IgD-negative memory B cell (primary cell): ENCODE results near the gene METTL17. TPM values are rescaled to one million over a fixed set of nuclear protein-coding genes. Genes with fewer than 3 reads are reported as not detected.

Source experiments
- H3K27ac Mint-ChIP-seq, 3 donors: one replicate each; pipeline ENCODE4 v1.8.0; 2020 to 2022; ENCODE audit warnings: mild to moderate bottlenecking in 3 of 3, mixed read lengths in 3 of 3, moderate library complexity in 1 of 3
- H3K27me3 Mint-ChIP-seq: one replicate; pipeline ENCODE4 v1.8.0; 2021; ENCODE audit warnings: mixed read lengths
- H3K36me3 Mint-ChIP-seq: one replicate; pipeline ENCODE4 v1.8.0; 2020; ENCODE audit warnings: mild to moderate bottlenecking, mixed read lengths
- H3K4me1 Mint-ChIP-seq, 3 donors: one replicate each; pipeline ENCODE4 v1.8.0; 2020 to 2022; ENCODE audit warnings: mixed read lengths in 3 of 3, mild to moderate bottlenecking in 1 of 3
- H3K4me3 Mint-ChIP-seq, 4 donors: one replicate each; pipeline ENCODE4 v1.8.0; 2020 to 2022; ENCODE audit warnings: mild to moderate bottlenecking in 4 of 4, mixed read lengths in 4 of 4, moderate library complexity in 3 of 4
- H3K9me3 Mint-ChIP-seq, 3 donors: one replicate each; pipeline ENCODE4 v1.8.0; 2020 to 2021; ENCODE audit warnings: mixed read lengths in 3 of 3, mild to moderate bottlenecking in 1 of 3
- polyA plus RNA-seq: library from polyadenylated mRNA; unstranded; fragments of 300-500 nt; fragmentation: Illumina TruSeq; gene quantifications from one replicate; pipeline ENCODE4 v1.2.3, GENCODE V29; 2021

METTL17 gene
- polyA plus RNA-seq, 1 donor from 2014 or later, result 40.6 TPM

DNA sequence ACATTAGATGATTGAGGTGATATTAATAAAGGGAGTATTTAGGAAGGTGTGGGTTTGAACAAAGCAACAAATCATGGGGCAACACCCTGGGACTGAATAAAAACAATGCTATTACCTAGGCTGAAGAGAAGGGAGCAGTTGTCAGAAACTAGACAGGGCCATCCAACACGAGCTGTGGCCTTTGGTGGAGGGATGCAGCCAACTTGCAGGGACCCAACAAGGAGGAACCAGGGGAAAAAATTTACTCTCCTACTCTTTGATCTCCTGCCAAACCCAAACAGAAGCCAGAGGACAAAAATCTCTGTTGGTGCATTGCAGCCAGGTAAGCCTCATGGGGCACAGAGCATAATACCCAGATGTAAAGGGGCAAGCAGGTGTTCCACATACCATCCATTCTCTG, 21.4 kb downstream of the METTL17 start:
- Mint-ChIP-seq H3K4me1 (no peaks in the 10 kb centered on the region), H3K36me3 (no peaks in the 10 kb centered on the region), H3K4me3 (no peak overlapping the region), H3K27me3 (peaks cover 2% of the 10 kb centered on the region), H3K9me3 (no peaks in the 10 kb centered on the region), H3K27ac (no peak overlapping the region)

DNA sequence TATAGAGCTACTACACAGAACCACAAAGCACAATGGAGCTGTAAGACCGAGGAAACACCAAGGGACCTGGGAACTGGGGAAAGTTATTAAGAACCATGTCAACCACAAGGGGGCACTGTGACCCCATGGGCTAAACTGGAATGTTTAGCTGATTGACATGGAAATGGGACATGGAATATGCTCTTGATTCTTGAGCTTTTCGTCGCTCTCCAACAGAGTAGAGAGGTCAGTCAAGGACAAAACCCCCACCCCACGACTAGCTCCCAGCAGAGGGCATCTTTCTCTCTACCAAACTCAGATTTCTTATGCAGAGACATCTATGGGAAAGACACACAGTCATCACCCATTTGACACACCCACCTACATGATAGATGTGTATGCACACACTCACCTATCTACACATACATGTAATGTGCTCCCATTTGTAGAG, 25.0 kb downstream of the METTL17 start:
- peaks cover 5% of the 10 kb centered on the region for H3K36me3 Mint-ChIP-seq
- H3K27ac Mint-ChIP-seq, result no peak overlapping the region
- no peak overlapping the region for H3K4me3 Mint-ChIP-seq
- no peaks in the 10 kb centered on the region for H3K4me1 Mint-ChIP-seq
- H3K9me3 Mint-ChIP-seq, result no peaks in the 10 kb centered on the region
- H3K27me3 Mint-ChIP-seq, result peaks cover 5% of the 10 kb centered on the region

DNA sequence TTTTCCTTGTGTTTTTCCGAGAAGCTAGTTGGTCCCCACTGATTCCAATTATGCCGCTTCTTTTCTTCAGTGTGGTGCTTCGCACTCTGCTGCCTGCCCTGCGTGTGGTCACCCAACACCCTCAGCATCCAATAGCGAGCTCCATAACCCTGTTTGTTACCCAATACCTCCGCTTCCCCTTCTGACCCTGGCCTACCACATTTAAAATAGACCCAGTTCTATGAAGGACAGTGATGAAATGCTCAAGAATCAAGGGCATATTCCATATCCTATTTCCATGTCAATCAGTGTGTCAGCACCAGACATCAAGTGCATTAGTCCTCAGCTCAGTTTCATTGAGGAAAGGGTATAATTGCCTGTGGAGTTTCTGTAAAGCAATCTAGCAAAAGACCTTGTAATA, 25.5 kb downstream of the METTL17 start:
- H3K27ac Mint-ChIP-seq, result no peak overlapping the region
- H3K27me3 Mint-ChIP-seq, result peaks cover 7% of the 10 kb centered on the region
- no peaks in the 10 kb centered on the region for H3K4me1 Mint-ChIP-seq

DNA sequence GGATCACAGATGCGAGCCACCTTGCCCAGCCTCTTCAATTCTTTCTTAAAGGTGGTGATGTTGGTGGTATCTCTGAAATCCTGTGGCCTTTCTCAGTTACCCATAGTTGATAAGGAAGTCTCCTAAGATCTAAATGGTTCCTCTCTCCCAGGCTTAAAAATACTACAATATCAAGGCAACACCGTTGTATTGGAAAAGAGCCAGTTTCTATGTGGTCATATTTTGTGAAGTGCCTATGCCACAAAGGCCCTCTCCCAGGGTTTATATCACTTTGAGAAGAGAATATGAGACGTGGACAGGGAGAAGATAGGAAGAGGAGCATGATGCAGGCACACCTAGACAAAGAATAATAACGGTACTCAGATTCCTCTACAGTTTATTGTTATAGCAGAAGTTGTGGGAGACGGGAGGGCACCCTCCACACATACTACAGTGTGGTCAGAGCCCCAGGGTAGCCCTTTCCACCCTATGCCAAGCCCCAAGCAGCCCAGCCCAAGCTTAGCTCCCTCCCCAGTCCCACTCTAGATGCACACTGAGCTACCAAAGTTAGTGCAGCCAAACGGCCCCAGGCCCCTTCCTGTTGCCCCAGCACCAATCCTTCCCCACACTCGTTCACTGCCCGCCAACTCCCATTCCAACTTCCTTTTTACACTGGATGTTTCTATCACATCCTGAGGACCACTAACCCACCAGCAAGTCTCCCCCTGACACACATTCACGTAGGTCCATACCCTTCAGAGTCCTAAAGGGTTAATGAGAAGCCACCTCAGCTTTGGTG, 26.8 kb downstream of the METTL17 start:
- H3K9me3 Mint-ChIP-seq, result no peaks in the 10 kb centered on the region
- no peak overlapping the region for H3K4me3 Mint-ChIP-seq
- H3K4me1 Mint-ChIP-seq, result no peaks in the 10 kb centered on the region
- H3K27ac Mint-ChIP-seq, result no peak overlapping the region
- peaks cover 11% of the 10 kb centered on the region for H3K27me3 Mint-ChIP-seq
- H3K36me3 Mint-ChIP-seq, result peaks cover 9% of the 10 kb centered on the region

More for the DNA sequence above, 25.5 kb downstream of the METTL17 start:
- Mint-ChIP-seq H3K9me3 (no peaks in the 10 kb centered on the region), H3K4me3 (no peak overlapping the region), H3K36me3 (peaks cover 5% of the 10 kb centered on the region)

DNA sequence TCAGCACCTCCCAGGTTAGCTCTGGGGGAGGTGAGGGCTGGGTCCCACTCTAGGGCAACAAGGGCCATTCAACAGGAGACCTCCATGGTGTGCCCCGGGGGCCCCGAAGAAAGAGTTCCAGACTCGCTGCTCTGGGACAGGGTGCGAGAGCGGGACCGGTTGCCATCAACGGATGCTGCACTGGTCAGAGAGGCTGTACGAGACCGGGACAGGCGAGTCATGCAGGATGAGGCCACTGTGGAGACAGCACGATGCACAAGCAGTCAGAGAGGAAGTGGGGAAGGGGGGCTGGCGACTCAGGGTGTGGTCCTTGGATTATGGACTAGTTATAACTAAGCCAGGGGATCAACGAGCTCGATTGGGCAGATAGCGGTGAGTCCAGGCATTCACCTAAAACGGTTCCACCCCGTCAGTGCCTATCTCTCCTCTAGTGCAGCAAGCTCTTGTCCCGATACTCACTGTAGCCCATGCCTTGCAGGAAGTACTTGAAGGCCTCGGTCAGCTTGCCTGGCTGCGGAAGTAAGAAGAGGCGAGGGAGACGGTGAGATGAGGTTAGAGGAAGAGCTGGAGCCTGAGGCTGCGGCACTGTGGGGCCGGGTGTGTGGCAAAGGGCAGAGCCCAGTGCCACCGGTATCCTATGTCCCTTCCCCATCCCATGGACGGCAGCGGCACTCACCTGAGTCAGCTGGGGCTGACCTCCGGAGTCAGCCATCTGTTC, 27.9 kb downstream of the METTL17 start:
- H3K4me3 Mint-ChIP-seq, result no peak overlapping the region
- H3K36me3 Mint-ChIP-seq, result peaks cover 14% of the 10 kb centered on the region
- no peaks in the 10 kb centered on the region for H3K9me3 Mint-ChIP-seq
- no peak overlapping the region for H3K27ac Mint-ChIP-seq
- peaks cover 0 to 4% (median under 1%) of the 10 kb centered on the region in 3 donors for H3K4me1 Mint-ChIP-seq
- H3K27me3 Mint-ChIP-seq, result peaks cover 16% of the 10 kb centered on the region

DNA sequence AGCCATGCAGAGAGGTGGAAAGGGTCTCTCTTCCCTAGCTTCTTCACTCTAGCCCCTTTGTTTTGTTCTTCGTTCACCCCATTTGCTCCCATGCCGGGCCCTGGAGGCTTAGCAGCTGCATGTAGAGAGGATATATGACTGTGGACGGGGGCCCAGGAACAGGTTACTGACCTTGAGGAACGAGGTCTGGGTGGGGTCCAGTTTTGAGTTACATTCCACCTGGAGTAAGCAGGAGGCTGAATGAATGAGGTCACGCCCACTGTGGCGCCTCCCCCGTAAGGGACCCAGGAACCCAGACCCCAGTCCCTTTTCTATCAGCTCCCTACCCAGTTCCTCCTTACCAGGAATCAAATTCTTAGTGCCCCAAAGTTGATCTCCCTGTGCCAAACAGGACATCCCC, 28.5 kb downstream of the METTL17 start:
- Mint-ChIP-seq H3K27ac (no peak overlapping the region), H3K27me3 (peaks cover 22% of the 10 kb centered on the region), H3K4me1 (peaks cover 0 to 4% (median 3%) of the 10 kb centered on the region in 3 donors), H3K36me3 (peaks cover 14% of the 10 kb centered on the region), H3K9me3 (no peaks in the 10 kb centered on the region), H3K4me3 (no peak overlapping the region)

DNA sequence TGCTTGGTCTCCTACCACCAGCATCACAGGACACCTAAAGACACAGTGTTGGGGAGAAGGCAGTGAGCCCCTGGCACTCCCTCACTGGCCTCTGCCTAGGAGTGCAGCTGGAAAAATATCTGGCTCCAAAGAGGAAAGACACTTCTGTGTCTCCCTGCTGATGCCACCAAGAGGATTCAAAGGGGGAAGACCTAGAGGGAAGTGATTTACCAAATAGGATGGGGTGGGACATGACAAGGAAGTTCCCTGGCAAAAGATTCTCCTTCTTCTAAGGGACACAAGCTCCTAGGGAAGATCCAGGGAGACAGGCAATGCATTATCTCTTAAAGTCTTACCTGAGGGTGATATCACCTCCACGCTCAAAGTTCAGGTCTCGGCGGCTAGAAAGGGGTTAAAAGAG, 29.0 kb downstream of the METTL17 start:
- Mint-ChIP-seq H3K36me3 (peaks cover 14% of the 10 kb centered on the region), H3K4me1 (peaks cover 0 to 4% (median 3%) of the 10 kb centered on the region in 3 donors), H3K4me3 (no peak overlapping the region), H3K9me3 (no peaks in the 10 kb centered on the region), H3K27me3 (peaks cover 23% of the 10 kb centered on the region), H3K27ac (no peak overlapping the region)

DNA sequence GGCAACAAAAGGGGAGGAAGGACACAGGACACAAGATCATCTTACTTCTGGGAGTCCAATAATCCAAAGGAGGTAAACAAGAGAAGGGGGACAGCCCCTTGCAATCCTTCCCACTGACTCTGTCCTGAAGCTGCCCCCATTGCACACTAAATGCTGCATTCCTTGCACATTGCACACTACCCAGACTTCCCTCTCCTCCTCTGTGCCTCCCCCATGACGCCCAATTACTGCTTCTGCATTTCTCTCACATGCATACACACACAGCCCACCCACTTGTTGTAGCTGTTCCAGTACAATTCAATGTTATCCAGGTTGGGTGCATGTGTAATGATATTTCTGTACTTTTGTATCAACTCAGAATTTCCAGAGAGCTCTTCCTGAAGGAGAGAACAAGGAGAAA, 29.6 kb downstream of the METTL17 start:
- H3K9me3 Mint-ChIP-seq, result no peaks in the 10 kb centered on the region
- peaks cover 0 to 8% (median 8%) of the 10 kb centered on the region in 3 donors for H3K4me1 Mint-ChIP-seq
- H3K36me3 Mint-ChIP-seq, result peaks cover 14% of the 10 kb centered on the region
- no peak overlapping the region for H3K27ac Mint-ChIP-seq
- no peak overlapping the region for H3K4me3 Mint-ChIP-seq
- H3K27me3 Mint-ChIP-seq, result peaks cover 24% of the 10 kb centered on the region

DNA sequence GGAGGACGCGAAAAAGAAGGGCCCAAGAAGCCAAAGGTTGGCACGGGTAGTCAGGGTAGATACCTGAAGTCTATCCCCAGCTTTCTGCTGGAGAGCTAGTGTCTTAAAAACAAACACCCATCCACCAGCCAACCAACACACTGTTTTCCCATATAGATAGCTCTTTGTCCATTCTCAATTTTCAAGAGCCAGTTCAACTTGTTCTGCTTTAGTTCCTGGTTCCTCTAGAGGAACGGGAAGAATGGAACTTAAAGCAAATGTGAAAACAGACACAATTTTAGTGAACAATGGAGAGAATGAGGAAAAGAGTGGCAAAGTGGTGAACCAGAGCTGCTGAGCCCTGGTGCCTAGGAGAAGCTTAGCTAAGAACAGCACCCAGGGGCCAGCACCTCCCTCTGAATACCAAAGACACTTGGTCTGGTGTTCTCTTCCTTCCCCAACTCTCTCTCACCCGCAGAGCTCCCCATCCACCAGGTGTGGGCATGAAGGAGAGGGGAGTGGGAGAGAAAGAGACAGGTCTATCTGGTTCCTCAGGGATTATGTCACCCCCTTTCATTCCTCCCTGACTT, 31.3 kb downstream of the METTL17 start:
- H3K27me3 Mint-ChIP-seq, result peaks cover 25% of the 10 kb centered on the region
- peaks cover 0 to 8% (median 8%) of the 10 kb centered on the region in 3 donors for H3K4me1 Mint-ChIP-seq
- H3K9me3 Mint-ChIP-seq, result no peaks in the 10 kb centered on the region
- peaks cover 14% of the 10 kb centered on the region for H3K36me3 Mint-ChIP-seq
- peak overlapping the region in 1 of 4 donors; percentile 1 for H3K4me3 Mint-ChIP-seq
- H3K27ac Mint-ChIP-seq, result no peak overlapping the region

DNA sequence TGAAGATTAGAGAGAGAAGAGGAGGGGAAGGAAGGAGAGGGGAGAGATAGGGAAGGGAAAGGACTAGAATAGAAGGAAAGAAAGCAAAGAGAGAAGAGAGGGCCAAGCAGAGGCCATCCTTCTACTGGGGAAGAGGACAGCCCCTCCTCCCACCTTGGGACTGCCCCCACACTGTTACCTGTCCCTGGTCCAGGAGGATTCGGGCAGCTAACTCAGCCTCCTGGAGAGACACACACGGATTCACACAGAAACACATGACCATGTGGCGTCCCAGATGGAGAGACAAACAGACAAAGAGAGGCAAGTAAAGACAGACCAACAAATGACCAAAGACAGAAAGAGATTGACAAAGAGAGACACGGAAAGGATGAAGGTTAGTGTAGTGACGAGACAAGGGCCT, 32.9 kb downstream of the METTL17 start:
- H3K27ac Mint-ChIP-seq, result peak overlapping the region in 1 of 3 donors; percentile 1
- peaks cover 0 to 9% (median 8%) of the 10 kb centered on the region in 3 donors for H3K4me1 Mint-ChIP-seq
- H3K9me3 Mint-ChIP-seq, result no peaks in the 10 kb centered on the region
- peaks cover 22% of the 10 kb centered on the region for H3K27me3 Mint-ChIP-seq
- peaks cover 14% of the 10 kb centered on the region for H3K36me3 Mint-ChIP-seq
- peak overlapping the region in 2 of 4 donors; percentile 4 to 66 for H3K4me3 Mint-ChIP-seq

DNA sequence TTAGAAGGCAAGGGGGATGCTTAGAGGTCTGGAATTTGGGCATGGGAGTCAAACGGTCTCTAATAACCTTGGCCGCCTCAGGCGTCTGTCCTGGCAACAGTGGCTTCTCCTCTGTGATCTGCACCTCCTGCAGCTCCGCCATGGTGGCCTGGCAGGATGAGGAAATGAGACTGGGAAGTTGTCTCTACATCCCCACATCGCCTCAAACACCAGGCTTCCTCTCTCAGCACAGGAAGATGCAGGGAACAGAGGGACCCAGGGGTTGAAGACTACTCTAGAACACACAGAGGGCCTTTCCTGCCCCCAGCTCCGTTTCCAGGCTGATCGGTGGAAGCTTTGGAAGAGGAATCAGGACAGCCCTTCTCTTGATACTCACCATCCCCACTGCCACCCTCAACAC, 33.4 kb downstream of the METTL17 start:
- H3K27me3 Mint-ChIP-seq, result peaks cover 22% of the 10 kb centered on the region
- H3K4me1 Mint-ChIP-seq, result peaks cover 0 to 9% (median 8%) of the 10 kb centered on the region in 3 donors
- H3K27ac Mint-ChIP-seq, result peak overlapping the region in 2 of 3 donors; percentile 1 to 59

DNA sequence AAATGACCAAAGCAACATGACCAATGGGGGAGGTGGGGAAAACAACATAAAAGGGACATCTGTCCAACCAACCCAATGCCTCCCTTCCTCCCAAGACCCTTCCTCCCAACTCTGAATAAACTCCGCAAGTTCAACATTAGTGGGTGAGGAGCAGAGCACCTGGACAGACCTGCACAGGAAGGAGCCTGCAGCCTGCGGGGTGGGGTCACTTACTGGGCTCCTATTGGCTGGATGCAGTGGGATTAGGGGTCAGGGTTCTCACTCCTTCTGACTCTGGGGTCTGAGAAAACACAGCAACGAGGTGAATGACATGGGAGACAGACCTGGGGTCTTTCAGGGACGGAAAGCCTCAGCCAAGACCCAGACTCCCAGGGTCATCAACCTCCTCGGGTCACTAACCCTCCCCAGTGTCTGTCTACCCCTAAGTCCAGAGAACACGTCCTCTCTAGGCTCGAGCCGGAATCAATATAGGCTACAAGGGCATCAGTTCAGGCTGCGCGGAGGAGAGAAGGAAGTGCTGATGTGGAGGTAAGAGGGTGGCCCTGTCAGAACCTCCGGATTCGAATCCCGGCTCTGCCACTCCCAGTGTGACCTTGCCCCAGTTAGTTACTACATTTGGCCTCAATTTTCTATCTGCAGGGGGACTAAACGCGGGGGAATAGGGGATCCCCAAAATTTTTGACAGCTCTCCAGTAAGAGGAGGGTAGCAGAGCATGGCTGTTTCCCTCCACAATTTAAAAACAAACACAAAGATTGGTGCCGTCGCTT, 34.2 kb downstream of the METTL17 start:
- peaks cover 22% of the 10 kb centered on the region for H3K27me3 Mint-ChIP-seq
- peak overlapping the region in 2 of 3 donors; percentile 36 to 39 for H3K27ac Mint-ChIP-seq
- H3K36me3 Mint-ChIP-seq, result peaks cover 13% of the 10 kb centered on the region
- peak overlapping the region; percentile 83 to 91 (median 90) for H3K4me3 Mint-ChIP-seq
- no peaks in the 10 kb centered on the region for H3K9me3 Mint-ChIP-seq
- peaks cover 0 to 9% (median 8%) of the 10 kb centered on the region in 3 donors for H3K4me1 Mint-ChIP-seq

More for the DNA sequence above, 33.4 kb downstream of the METTL17 start:
- Mint-ChIP-seq H3K4me3 (peak overlapping the region in 3 of 4 donors; percentile 4 to 51 (median 44)), H3K36me3 (peaks cover 14% of the 10 kb centered on the region), H3K9me3 (no peaks in the 10 kb centered on the region)

DNA sequence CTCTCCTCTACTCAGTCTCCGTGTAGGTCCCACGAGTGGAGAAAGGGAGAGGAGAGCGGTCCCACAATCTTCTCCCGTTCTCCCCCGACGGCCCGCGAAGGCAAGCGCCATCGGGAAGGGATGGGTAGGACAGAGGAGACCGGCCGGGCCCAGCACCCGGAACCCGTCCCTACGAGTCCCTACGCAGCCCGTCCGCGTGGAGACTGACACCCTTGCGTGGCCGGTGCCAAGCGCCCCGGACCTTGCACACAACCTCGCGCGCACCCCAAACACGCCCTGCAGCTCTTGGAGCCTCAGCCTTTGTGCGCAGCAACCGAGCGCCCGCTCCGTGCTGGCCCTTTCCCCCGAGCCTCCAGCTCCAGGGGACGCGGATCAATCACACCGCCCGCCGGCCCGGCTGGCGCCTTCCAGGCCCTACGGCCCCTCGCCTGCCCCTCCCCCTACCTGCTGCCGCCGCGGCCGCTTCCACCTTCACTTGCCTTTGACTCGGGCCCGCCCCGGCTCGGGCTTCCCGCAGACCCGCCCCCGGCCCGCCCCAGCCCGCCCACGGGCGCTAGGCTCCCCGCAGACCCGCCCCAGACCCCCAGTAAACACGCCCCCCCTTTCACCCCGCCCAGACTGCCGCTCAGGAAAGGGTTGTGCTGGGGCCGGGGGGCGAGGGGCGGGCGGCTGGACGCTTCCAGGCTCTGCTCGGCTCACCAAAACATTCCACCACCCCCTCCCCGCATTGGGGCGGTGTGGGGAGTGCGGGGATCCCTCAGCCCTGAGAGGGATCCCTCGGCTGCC, 35.0 kb downstream of the METTL17 start, which contains the start of gene NDRG2:
TSS of gene NDRG2 (minus strand) at position 477 of the 786 bp plus-strand sequence. CDS start 1,746 bp downstream, outside the sequence.
- H3K9me3 Mint-ChIP-seq, result no peaks in the 10 kb centered on the region

More for the DNA sequence above, 35.0 kb downstream of the METTL17 start, which contains the start of gene NDRG2:
- Mint-ChIP-seq H3K36me3 (peaks cover 9% of the 10 kb centered on the region), H3K4me3 (peak within 1 kb of the TSS; percentile 89 to 94 (median 92)), H3K4me1 (peaks cover 0 to 9% (median 8%) of the 10 kb centered on the region in 3 donors), H3K27me3 (peaks cover 22% of the 10 kb centered on the region), H3K27ac (peak within 1 kb of the TSS in 2 of 3 donors; percentile 36 to 39)
